Activated CD4-positive, alpha-beta T cell treated with anti-CD3 and anti-CD28 coated beads, Interleukin-2, amount 50 U/mL, for 1 hour (primary cell): ENCODE results near the gene CDCA4.
"Not testable (repeated sequence)": the region's sequence is repeated elsewhere in the genome, so short reads cannot be mapped to it uniquely, and the experiment has no call there.

Experiments used
- DNase-seq: peaks from one replicate; pipeline ENCODE4 v3.0.0-alpha.2; 2020

The CDCA4 gene

DNA sequence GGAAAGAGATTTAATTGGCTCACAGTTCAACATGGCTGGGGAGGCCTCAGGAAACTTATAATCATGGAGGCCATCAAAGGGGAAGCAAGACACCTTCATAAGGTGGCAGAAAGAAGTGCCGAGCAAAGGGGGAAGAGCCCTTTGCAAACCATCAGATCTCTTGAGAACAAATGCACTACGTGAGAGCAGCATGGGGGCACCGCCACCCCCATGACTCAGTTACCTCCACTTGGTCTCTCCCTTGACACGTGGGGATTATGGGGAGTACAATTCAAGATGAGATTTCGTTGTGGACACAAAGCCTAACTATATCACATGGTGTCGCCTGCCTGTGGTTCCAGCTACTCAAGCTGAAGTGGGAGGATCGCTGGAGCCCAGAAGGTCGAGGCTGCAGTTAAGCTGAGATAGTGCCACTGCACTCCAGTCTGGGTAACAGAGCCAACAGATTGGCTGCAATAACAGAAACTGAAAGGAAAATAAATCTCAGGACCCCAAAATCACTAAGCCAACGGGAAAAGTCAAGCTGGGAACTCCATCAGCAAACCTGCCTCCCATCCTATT is 10.0 kb upstream of the CDCA4 start:
- no peak for DNase-seq

DNA sequence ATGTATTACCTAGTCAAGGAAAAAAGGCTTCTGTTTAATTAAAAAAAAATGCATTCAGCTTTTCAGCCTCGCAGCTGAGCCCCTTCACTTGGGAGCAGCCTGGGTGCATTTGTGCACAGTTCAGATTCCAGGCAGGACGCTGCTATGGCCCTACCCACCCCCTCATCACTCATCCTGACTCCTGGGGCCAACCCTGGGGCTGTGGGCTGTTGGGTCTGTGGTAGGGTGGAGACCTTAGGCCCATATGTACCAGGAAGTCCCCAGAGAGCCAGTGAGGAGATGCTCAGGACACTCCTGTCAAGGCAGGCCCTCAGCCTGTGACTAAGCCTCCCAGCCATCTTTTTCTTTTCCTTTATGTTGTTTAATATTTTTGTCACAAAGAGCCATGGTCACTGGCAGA is 9.3 kb upstream of the CDCA4 start:
- DNase-seq, result no peak

DNA sequence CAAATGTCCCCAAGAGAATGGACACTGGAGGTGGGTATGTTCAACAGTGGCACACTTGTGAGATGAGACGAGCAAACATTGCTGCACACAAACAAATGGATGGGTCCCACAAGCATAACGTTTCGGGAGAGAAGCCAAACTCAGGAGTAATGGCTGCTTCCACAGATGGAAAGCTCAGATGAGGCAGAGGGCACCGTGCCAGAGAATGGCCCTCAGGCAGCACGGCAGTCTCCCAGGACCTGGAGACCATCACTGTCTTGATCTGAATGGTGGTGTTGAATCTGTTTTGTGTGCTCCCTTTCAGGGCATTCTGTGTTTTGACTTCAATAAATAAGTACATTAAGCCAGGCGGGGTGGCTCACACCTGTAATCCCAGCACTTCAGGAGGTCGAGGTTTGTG is 8.5 kb upstream of the CDCA4 start:
- DNase-seq, result no peak

DNA sequence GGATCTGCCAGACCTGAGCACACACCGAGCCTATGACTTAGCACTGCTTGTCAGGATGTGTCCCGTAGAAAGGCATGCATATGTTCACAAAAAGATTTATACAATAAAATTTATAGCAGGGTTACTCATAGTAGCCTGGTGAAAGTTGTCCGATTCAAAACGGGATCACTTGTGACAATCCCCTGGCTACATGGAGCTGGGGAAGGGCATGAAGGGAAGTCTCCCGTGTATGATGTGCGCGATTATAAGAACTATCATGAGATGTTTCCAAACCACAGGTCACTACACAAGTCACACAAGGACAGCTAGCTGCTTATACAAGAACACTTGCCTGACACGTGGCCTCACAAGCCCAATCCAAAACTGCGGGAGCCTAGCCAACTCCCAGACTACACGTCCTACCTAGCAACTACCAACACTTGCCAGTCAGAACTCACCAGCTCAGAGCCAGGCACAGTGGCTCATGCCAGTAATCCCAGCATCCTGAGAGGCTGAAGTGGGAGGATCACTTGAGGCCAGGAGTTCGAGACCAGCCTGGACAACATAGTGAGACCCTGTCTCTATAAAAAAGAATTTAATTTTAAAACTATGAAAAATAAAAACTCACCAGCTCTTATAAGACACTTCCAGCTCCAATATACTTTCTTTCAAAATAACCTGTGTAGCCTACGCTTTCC is 7.5 kb upstream of the CDCA4 start:
- DNase-seq, result no peak

DNA sequence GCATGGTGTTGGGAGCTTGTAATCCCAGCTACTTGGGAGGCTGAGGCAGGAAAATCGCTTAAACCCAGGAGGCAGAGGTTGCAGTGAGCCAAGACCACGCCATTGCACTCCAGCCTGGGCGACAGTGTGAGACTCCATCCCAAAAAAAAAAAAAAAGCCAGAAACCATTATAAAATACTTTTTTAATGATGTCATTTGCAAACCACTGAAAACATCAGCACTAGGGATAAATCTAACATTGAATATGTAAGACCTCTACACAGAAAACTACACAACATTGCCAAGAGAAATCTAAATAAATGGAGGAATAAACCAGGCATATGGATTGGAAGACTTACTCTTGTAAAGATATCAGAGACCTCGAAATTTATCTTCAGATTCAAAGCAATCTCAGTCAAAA is 6.8 kb upstream of the CDCA4 start:
- DNase-seq, result not testable (repeated sequence)

DNA sequence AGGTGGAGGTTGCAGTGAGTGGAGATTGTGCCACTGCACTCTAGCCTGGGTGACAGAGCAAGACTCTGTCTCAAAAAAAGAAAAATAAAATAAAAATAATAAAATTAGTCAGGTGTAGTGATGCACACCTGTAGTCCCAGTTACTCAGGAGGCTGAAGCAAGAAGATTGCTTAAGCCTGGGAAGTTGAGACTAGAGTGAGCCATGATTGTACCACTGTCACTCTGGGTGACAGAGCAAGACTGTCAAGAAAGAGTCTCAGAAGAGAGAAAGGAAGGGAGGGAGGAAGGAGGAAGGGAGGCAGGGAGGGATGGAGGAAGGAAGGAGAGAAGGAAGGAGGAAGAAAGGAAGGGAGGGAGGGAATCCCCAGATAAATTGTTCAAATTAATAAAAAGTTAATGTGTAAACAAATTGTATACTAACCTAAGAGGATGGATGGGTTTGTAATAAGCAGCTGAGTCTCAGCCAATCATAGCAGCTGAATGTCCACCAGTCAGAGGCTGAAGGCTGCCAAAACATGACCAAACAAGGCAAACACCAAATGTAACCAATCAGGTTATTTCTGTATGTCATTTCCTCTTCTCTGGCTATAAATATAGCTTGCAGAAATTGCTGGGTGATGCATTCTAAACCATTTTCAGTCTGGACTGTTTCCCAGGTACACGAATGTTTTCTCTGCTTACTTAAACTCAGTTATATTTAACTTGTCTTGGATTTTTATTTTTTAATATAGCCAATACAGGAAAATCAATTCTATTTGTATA is 6.1 kb upstream of the CDCA4 start:
- no peak for DNase-seq

DNA sequence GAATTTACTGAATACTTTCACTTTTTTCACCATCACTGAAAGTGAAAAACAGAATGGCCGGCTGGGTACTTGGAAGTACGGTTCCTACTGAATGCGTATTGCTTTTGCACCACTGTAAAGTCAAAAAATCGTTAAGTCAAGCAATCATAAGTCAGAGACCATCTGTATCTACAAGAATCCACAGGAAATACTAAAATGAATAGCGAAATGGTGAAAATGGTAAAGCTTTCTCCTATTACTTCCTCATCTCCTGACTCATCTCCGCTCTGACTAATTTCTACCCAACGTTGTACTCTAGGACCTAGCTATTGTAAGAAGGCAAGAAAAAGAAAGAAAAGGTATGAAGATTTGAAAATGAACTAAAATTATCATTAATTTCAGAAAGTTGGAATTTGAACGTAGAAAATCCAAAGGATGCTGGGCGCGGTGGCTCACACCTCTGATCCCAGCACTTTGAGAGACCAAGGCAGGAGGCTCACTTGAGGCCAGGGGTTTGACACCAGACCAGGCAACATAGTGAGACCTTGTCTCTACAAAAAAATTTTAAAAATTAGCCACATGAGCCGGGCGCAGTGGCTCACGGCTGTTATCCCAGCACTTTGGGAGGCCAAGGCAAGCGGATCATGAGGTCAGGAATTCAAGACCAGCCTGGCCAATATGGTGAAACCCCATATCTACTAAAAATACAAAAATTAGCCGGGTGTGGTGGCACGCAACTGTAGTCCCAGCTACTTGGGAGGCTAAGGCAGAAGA is 5.3 kb upstream of the CDCA4 start:
- DNase-seq, result no peak

DNA sequence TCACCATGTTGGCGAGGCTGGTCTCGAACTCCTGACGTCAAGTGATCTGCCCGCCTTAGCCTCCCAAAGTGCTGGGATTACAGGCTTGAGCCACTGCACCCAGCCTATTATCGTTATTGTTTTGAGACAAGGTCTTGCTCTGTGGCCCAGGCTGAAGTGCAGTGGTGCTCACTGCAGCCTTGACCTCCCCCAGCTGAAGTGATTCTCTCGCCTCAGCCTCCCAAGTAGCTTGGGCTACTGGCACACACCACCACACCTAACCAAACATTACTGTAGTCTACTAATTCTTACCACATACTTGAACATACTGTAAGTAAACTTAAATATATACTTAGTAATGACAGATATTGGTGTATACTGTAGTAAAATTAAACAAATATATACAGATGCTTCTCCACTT is 4.5 kb upstream of the CDCA4 start:
- no peak for DNase-seq

DNA sequence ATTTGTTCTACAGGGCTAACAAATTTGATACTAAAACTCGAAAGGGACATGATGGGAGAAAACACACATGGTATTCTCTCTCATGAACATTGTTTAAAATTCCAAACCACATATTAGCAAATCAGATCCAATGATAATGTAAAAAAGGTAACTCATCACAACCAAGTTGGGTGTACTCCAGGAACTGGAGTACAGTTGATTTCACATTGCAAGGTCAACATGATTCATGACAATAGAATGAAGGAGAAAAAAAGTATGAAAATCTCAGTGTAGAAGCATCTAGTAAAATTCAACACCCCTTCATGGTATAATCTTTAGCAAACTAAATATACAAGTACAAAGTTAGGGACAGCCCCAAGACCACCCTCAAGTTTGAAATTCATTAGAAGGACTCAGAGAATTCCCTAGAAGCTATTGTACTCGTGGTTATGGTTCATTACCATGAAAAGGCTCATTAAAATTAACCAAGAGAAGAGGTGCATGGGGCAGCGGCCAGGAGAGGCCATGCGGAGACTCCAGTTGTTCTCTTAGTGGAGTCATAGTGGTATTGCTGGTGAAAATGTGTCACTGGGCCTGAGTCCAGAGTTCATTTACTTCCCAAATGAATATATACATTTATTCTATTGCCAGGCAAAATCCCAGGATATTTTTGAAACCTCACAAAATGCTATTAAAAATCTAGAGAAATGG is 3.1 kb upstream of the CDCA4 start:
- DNase-seq, result no peak

DNA sequence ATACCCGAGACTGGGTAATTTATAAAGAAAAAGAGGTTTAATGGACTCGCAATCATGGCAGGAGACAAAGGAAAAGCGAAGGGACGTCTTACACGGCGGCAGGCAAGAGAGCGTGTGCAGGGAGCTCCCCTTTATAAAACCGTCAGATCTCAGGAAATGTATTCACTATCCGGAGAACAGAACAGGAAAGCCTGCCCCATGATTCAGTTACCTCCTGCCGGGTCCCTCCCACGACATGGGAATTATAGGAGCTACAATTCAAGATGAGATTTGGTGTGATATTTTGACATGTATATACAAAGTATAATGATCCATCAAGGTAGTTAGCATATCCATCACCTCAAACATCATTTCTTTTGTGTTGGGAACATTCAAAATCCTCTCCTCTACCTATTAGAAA is 2.3 kb upstream of the CDCA4 start:
- no peak for DNase-seq

DNA sequence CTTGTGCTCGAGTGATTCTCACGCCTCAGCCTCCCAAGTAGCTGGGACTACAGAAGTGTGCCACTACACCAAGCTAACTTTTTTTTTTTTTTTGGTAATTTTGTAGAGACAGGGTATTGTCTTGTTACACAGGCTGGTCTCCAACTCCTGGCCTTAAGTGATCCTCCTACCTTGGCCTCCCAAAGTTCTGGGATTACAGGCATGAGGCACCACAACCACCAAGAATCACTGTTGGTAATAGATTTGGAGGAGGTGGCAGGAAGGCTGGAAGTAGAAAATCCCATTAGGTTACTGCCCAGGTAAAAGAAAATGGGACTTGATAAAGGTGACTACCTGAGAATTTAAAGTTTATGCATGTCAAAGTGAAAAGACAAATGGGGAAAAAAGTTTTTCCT is 1.4 kb upstream of the CDCA4 start:
- DNase-seq, result no peak

DNA sequence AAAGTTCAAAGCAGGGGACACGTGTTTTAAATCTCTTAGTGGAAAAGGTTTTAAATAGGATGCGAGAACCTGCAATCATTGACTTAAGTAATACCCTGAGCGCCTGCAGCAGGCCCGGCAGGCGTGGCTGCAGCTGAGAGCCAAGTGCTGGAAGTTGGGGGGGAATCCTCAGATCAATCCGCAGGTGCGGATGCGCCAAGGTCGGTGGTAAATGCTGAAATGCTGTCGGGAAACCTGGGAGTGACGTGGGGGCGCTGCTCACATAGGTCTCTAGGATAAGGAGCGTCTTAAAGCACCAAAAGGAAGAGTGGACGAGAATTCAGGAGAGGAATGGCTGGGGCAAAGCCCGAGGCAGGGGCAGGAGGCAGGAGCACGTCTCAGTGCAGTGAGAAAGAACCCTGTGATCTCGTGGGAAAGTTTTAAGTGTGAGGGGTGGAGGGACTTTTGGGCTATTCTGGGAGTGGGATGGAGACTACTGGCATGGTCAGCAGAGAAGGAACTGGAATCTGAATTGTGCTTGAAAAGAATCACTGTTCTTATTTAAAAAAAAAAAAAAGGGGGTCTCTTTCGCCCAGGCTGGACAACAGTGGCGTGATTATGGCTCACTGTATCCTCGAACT is 883 bp upstream of the CDCA4 start:
- DNase-seq, result no peak

DNA sequence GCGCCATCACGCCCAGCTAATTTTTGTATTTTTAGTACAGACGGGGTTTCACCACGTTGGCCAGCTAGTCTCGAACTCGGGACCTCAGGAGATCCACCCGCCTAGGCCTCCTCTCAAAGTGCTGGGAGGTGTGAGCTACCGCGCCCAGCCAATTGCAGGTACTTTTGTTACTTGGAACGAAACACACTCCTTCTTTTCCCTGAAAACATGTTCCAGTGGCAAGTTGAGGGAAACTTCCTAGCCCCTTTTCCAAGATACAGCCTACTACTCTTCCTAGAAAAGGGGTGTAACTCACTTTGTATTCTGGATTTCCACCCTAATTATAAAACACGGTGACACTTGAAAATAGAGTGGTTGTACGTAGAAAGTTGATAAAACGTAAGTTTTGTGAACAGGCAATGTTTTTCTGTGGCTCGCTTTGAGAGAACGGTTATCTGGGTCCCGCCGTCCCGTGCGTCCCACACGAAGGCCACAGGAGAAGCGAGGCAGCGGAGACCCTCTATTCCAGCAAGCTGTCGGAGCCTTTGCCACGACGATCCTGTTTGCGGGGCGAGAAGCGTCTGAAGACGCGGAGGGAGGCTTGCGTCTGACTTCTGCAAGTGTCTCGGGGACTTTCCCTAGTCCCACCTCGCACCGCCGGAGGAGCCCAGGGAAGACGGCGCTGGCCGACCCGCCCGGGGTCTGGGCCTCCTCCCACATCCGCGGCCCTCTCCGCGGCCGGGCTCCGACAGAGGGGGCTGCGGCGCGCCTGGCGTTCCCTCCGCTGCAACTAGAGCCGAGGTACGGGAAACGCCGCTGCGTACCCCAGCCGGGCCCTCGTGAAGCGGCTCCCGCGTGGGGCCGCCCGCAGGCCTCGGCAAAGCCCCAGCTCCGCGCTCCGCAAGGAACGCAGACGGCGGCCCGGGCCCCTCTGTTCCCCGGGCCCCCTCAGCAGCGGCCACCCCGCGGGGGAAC is 745 bp downstream of the CDCA4 start:
- peak; percentile 58 for DNase-seq

DNA sequence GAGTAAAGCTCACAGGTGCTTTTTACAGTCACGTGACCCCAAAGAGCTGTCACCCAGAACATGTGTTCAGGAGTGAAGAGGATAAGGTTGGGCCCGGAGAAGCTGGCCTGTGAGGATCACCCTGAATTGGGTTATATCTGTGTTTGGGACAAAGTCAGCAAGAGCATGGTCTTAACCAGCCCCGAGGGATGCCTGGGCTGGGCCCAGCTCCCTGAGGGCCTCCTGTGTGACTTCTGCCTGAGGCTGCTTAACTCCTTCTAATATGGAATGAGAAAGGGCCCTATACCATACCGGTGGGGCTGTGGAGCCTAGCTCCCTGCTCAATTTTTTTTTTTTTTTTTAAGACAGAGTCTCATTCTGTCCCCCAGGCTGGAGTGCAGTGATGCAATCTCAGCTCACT is 2.5 kb downstream of the CDCA4 start:
- no peak for DNase-seq

DNA sequence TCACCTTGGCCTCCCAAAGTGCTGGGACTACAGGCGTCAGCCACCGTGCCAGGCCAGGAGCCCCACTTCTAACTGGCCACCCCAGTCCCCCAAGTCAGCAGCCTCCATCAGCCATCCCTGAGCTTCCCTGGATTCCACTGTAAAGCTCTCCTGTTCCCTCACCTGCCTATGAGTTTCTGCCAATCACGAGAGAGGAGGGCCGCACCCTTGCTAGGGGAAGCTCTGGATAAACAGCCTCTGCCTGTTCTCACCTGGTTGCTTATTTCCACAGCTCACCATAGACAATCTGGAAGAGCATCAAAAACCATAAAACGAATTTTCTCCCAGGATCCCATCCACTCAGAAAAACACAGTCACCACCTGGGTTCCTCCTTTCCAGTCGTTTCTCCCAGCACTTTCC is 5.0 kb downstream of the CDCA4 start:
- DNase-seq, result no peak

DNA sequence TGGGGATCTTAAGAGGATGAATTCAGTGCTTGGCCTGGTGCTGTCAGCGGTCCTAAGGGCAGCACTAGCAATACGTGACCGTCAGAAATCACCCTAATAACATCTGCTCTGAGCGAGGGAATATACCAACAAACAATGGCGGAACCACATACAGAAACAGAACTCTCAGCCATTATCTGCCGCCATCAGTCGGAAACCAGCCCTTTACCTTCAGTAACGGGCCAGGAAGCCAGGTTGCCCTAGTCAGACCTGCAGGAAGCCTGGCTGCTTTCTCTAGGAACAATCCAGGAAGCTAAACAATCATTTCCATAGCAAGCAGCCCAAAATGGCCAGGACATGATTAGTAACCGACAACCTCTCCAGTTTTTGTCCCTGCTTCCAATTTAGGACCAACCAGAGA is 5.6 kb downstream of the CDCA4 start:
- DNase-seq, result no peak

DNA sequence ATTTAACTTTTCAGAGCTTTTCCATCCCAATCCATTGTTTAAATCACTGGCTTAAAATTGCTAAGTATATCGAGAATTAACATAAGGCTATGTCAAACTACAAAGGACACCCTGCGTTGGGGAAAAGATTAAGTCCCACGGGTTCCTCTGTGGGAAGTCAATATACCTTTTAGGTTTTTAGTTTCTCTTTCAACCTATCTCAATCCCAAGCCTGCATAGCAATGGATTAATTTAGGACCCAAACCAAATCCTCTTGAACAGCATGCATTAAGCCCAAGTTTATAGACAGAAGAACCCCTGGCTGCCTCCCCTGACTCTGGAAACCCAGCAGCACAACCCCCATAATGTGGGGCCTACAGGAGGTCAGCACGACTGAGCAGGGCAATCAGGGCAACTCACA is 6.3 kb downstream of the CDCA4 start:
- no peak for DNase-seq

DNA sequence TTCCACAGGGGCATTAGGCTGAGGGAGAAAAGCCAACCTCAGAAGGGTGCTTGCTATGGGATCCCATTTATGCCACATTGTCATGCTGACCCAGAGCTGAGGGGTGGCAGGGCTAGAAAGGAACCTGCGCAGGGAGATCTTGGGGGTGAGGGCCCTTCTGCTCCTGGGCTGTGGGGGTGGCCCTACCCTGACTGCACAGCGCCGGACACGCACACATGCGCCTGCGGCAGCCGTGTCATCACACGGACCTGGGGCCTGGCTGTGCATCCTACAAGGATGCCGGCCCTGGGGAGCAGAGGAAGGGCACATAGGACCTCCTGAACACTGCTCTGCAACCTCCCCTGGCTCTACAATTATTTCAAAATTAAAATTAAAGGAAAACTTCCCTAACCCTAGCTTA is 6.9 kb downstream of the CDCA4 start:
- no peak for DNase-seq

DNA sequence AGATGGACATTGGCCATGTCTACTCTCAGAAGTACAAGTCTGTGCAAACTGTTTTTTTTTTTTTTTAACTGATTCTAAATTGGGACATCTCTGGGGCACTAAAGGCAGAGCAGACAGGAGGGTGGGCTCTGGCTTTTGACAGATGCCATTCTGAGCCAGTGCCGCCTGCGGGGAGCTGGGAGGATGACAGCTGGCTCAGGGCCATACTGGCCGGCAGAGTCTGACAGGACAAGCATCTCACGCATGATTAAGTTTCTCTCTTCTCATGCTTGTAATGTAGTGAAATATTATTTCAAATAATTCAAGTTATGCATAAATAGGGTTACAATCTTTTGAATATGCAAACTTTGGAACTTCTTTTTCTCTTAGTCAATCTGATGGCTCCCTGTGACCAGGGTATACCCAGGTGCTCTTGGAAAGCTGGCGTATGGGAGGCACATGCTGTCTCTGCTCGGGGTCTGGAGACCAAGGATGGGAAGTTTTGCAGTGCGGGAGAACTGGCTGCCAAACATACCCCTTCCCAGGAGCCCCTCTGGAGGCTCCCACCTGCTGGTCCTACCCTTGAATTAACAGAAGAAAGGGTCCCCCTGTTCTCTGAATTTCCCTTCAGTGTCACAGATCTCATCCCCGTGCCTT is 7.6 kb downstream of the CDCA4 start:
- DNase-seq, result no peak

DNA sequence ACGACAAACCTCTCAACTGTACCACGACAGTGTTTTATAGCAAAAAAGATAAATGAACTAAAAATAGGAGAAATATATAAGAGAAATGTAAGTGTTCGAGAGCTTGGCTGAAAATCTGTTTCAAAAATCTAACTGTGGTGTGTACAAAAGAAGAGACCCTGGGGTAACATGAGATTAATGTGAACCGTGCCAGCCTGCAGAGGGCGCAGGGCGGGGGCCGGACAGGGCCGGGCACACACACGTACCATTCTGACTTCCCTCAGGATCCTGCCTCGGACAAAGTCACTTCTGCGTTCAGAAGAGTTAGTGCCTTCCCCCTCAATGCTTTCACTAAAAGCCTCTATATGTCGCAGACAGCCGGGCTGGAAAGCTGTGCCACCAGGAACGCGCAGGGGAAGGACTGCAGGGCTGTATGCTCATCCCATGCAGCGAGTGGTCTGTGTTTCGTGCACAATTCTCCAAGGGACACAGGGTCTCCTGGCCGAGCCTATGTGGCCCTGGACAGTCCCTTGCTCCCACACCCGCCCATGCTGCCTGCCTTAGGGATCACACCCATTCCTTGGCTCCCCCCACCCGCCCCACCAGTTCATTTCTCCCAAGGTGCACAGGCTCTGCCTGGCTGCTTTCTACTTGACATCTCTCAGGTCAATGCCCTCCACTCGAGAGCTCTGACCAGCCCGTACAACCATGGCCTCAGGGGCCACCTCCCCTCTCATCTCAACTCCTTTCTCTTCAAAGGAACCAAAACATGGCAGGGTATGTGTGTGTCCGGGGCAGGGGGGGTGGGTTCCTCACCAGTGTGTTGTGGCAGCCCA is 8.5 kb downstream of the CDCA4 start:
- no peak for DNase-seq
